ENCODE results near the gene NKX6-2. TPM values are rescaled to one million over a fixed set of nuclear protein-coding genes. Genes with fewer than 3 reads are reported as not detected.
A peak's percentile ranks its signal among the peaks of the same experiment; 100 is the strongest.
"Not testable (repeated sequence)": the region's sequence is repeated elsewhere in the genome, so short reads cannot be mapped to it uniquely, and the experiment has no call there.

Gene NKX6-2
- not detected for polyA plus RNA-seq

DNA sequence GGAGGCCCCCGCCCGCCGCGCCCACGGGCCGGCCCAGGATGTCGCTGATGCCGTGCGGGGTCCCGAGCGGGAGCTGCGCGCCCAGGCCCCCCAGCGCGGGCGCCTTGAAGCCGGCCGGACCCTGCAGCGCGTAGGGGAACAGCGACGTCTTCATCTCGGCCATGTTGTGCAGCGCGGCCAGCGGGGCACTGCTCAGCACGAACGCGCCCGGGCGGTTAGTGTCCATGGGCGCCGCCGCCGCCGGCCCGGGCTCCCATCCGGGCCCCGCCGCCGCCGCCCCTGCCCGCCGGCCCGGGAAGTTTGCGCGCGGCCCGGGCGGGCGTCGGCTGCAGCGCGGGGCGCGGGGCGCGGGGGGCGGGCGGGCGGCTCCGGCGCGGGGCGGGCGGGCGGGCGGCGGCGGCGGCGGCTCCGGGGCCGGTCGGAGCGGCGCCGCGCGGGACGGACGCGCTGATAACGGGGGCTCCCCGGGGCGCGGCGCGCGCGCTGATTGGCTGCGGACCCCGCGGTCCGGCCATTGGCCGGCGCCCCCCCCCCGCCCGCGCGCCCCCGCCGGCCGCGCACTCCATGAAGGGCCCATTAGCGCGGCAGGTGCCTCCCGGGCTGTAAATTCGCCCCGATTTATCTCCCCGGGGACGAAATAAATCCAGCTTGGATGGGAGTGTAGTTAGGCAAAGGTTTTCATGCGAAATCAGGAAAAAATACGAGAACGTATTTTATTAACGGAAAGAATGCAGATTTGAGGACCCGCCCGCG is at the start of gene NKX6-2:
Gene NKX6-2 (minus strand): TSS at position 425 of the 753 bp plus-strand sequence. CDS start 199 bp downstream, at position 226.
- Mint-ChIP-seq H3K36me3 (peaks cover 10 to 20% (median 17%) of the 10 kb centered on the region in 3 donors), H3K27ac (no peak within 1 kb of the TSS), H3K4me1 (peaks cover 0 to 2% of the 10 kb centered on the region in 2 donors), H3K4me3 (no peak within 1 kb of the TSS), H3K9me3 (no peaks in the 10 kb centered on the region), H3K27me3 (ENCODE audit: low read depth in 3 of 3) (peaks cover 5 to 13% (median 8%) of the 10 kb centered on the region in 3 donors)
- DNase-seq, result no peak

DNA sequence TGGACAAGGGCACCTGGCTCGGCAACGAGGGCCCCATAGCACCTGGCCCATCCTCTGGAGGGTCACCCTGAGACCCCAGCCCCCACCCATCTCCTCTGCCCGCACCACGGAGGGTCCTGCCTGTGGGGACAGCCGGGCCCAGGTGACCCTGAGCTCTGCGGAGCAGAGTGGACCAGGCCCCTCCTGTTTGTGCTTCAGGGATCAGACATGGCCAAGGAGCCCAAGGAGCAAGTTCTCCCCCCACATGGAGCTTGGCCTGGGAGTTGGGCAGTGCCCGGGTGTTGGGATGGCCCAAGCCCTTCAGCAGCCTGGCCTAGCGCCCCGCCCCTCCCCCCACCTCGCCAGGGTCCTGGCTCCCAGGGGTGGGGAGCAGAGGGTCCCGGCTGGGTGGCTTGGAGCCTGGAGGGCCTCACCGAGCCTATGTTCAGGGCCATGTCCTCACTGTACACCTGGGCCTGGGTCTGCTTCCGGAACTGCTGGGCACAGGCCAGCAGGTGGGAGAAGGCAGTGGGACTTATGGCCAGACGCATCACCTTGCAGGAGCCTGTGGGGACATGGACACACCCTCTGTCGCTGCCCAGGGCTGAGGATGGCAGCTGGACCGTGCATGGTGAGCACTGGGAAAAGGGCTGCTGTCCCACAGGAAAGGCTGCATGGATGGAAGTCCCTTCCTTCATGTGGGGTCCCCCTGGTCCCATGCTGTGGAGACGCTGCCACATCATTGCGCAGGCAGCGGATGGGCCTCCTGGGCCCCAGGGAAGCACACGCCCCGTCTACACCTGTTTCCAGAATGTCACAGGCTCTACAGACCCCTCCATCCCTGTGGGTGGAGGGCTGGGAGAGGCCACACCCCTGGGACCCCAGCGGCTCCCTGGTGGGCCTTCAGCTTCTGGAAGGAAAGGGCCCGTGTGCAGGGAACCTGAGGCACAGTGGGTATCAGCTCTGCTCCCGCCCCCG is 49.2 kb upstream of the NKX6-2 start:
- no peak for DNase-seq
- H3K9me3 Mint-ChIP-seq, result no peaks in the 10 kb centered on the region

DNA sequence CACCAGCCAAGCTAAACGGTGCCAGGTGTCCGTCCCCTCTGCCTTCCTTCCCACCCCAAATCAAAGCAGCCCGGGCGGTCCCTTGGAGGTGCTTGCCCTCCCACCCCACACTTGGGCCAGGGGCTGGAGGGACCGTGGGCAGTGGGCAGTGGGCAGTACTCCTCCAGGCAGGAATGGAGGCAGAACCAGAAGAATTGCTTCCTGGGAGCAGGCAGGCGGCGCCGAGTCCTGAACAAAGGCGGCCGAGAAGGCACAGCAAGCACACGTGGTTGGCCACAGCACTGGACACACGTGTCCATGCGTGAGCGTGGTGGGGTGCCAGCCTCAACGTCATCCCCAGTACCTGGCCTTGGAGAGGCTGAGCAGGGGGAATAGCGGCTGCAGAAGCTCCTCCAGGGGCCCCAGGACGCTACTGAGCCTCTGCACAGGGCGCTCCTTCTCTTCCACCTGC is 48.4 kb upstream of the NKX6-2 start:
- Mint-ChIP-seq H3K9me3 (no peaks in the 10 kb centered on the region), H3K4me1 (peaks cover 0 to 1% of the 10 kb centered on the region in 2 donors), H3K27me3 (ENCODE audit: low read depth in 3 of 3) (peaks cover 0 to 2% (median 0%) of the 10 kb centered on the region in 3 donors), H3K27ac (no peak overlapping the region), H3K4me3 (no peak overlapping the region), H3K36me3 (no peaks in the 10 kb centered on the region)
- no peak for DNase-seq

More for the DNA sequence above, 49.2 kb upstream of the NKX6-2 start:
- Mint-ChIP-seq H3K4me1 (peaks cover 0 to 1% of the 10 kb centered on the region in 2 donors), H3K36me3 (no peaks in the 10 kb centered on the region), H3K27ac (no peak overlapping the region), H3K4me3 (no peak overlapping the region), H3K27me3 (ENCODE audit: low read depth in 3 of 3) (peaks cover 0 to 2% (median 0%) of the 10 kb centered on the region in 3 donors)

DNA sequence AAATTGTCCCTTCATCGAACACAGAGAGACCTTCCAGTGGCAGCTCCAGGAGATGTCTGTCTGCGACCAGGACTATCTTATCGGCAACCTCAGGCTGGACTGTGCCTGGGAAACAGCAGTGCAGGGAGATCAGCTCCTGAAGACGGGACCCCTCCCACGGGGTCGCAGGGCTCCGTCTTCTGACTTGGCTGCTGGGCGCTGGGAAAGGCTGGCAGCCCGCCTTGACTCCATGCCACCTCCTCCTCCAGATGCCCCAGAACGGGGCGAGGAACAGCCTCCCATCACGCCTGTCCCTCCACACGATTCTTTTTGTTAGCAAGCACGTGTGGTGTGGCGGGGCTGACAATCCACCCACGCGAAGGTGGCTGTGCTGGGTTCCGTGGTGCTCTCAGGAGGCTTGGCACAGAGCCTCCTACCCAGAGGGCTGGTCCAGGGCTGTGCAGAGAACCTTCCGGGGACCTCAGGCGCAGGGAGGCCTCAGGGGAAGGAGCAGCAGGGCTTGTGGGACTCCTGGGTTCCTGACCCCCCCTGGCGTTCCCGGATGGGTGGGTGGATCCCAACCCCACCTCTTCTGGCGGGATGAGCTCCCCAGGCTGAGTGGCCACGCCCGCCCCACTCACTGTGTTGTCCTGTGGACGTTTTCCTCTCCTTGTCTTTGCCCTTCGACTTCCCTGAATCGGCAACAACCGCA is 47.6 kb upstream of the NKX6-2 start:
- no peak for DNase-seq
- no peaks in the 10 kb centered on the region for H3K36me3 Mint-ChIP-seq
- no peaks in the 10 kb centered on the region for H3K9me3 Mint-ChIP-seq
- no peak overlapping the region for H3K4me3 Mint-ChIP-seq
- H3K27me3 Mint-ChIP-seq (ENCODE audit: low read depth in 3 of 3), result peaks cover 0 to 2% (median 0%) of the 10 kb centered on the region in 3 donors
- H3K4me1 Mint-ChIP-seq, result peaks cover 0 to 1% of the 10 kb centered on the region in 2 donors
- no peak overlapping the region for H3K27ac Mint-ChIP-seq

DNA sequence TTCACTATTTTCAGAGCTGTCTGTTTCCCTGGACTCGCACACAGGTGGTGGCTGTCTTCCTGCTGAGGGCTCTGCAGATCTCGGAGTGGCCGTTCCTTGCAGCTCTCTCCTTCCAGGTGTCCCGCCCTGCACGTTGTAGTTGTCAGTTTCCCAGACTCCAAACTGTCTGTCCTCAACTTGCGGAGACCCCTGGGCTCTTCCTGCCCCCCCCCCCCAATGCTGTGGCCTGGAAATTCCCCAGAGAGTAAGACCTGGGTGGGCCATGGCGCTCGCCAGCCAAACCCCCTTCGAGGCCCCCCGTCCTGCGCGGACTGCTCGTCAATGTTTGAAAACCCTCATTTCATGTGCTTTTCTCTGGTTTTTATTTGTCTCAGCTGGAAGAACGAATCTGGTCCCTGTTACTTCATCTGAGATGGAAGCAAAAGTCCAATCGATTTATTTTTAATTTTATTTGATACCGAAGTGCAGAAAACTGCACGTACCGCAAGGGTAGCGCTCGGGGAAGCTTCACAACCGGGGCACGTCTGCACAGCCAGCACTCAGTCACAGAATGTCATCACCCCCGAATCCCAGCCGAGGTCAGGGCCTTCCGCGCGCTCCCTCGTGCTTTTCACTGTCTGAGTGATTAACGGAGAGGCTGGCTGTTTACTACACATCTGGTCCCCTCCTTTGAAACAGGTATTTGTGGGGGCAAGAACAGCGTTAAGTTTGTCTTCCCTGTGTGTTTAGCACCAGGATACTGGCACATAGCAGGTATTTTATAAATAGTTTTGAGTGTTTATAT is 46.4 kb upstream of the NKX6-2 start:
- H3K9me3 Mint-ChIP-seq, result no peaks in the 10 kb centered on the region
- H3K27me3 Mint-ChIP-seq (ENCODE audit: low read depth in 3 of 3), result peaks cover 0 to 2% (median 1%) of the 10 kb centered on the region in 3 donors
- no peak for DNase-seq
- H3K4me1 Mint-ChIP-seq, result peaks cover 0 to 1% of the 10 kb centered on the region in 2 donors
- no peaks in the 10 kb centered on the region for H3K36me3 Mint-ChIP-seq
- no peak overlapping the region for H3K4me3 Mint-ChIP-seq
- no peak overlapping the region for H3K27ac Mint-ChIP-seq

DNA sequence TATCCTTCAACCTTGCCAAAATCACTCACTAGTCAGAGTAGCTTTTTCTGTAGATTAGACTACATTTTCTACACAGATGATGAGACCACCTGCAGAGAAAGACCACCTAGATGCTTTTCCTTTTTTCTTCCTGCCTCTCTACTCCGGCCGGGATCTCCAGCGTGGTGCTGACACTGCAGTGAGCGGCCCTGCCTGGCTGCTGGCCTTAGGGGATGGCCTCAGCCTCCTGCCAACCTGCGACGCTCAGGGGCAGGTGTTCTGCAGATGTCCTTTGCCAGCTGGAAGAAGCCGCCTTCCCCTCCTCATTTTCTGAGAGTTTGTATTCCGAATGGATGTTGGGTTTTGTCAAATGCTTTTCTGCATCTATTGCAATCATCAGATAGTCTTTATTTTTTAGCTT is 43.5 kb upstream of the NKX6-2 start:
- H3K4me3 Mint-ChIP-seq, result no peak overlapping the region
- H3K36me3 Mint-ChIP-seq, result no peaks in the 10 kb centered on the region
- no peak overlapping the region for H3K27ac Mint-ChIP-seq
- H3K4me1 Mint-ChIP-seq, result no peaks in the 10 kb centered on the region
- no peak for DNase-seq
- H3K9me3 Mint-ChIP-seq, result no peaks in the 10 kb centered on the region
- peaks cover 0 to 4% (median 2%) of the 10 kb centered on the region in 3 donors for H3K27me3 Mint-ChIP-seq (ENCODE audit: low read depth in 3 of 3)

DNA sequence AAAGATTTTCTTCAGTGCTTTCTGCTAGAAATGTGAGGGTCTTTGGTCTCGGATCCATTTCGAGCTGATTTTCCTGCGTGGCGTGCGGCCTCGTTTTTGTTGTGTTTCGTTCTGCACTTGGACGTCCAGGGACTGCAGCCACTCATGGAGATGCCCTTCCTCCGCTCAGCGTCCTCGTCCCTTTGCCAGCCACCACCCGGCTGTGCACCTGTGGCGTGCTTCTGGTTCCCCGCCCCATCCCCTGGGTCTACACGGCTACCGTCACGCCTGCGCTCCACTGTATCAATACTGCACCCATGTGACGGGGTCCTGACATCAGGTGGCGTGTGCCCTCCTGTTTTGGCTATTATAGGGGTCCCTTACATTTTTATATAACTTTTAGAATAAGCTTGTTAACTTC is 42.7 kb upstream of the NKX6-2 start:
- Mint-ChIP-seq H3K36me3 (no peaks in the 10 kb centered on the region), H3K27me3 (ENCODE audit: low read depth in 3 of 3) (peaks cover 0 to 4% (median 2%) of the 10 kb centered on the region in 3 donors), H3K4me3 (no peak overlapping the region), H3K27ac (no peak overlapping the region), H3K4me1 (no peaks in the 10 kb centered on the region), H3K9me3 (no peaks in the 10 kb centered on the region)
- DNase-seq, result no peak

DNA sequence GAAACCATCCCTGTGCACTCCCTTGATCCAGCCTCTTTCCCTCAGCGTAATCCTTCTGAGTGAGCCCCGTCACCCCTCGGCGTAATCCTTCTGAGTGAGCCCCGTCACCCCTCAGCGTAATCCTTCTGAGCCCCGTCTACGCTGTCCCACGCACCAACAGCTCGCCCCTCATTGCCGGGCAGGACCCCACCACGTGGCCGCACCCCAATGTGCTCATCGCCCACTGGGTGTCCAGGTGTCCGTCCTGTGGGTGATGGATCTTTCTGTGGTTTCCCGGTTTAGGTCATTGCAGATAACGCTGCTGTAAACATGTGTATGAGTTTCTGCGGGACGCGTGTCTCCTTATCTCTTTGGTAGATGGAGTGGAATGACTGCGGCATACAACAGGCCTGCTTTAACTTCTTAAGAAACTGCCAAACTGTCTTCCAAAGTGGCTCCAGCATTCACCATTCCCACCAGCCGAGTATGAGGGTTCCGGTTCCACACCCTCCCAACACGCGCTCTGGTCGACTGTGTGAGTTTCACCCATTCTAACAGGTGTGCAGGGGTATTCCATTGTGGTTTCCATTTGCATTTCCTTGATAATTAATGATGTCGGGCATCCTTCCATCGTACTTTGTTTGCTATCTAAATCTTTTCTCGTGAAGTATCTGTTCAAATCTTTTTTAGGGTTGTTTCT is 42.1 kb upstream of the NKX6-2 start:
- Mint-ChIP-seq H3K9me3 (no peaks in the 10 kb centered on the region), H3K4me1 (no peaks in the 10 kb centered on the region), H3K4me3 (no peak overlapping the region), H3K27ac (no peak overlapping the region), H3K36me3 (no peaks in the 10 kb centered on the region), H3K27me3 (ENCODE audit: low read depth in 3 of 3) (peaks cover 0 to 4% (median 2%) of the 10 kb centered on the region in 3 donors)
- no peak for DNase-seq

DNA sequence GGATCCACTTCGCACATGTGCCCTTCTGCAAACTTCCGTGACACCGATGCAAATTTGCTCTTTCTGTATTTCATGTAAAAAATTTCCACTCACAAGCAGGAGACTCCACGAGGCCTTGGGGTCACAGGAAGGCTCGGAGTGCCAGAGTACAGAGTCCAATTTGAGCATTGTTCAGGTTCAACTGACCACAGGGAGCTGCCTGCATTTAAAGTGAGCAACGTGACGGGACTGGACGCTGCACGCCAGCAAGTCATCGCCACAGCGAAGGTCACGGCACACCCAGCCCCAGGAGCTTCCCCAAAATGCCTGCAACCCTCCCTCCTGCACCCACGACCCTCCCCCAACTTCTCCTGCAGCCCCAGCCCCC is 41.5 kb upstream of the NKX6-2 start:
- H3K27me3 Mint-ChIP-seq (ENCODE audit: low read depth in 3 of 3), result peaks cover 0 to 4% (median 0%) of the 10 kb centered on the region in 3 donors
- no peak overlapping the region for H3K4me3 Mint-ChIP-seq
- no peak overlapping the region for H3K27ac Mint-ChIP-seq
- no peak for DNase-seq
- H3K36me3 Mint-ChIP-seq, result no peaks in the 10 kb centered on the region
- H3K9me3 Mint-ChIP-seq, result no peaks in the 10 kb centered on the region
- no peaks in the 10 kb centered on the region for H3K4me1 Mint-ChIP-seq

DNA sequence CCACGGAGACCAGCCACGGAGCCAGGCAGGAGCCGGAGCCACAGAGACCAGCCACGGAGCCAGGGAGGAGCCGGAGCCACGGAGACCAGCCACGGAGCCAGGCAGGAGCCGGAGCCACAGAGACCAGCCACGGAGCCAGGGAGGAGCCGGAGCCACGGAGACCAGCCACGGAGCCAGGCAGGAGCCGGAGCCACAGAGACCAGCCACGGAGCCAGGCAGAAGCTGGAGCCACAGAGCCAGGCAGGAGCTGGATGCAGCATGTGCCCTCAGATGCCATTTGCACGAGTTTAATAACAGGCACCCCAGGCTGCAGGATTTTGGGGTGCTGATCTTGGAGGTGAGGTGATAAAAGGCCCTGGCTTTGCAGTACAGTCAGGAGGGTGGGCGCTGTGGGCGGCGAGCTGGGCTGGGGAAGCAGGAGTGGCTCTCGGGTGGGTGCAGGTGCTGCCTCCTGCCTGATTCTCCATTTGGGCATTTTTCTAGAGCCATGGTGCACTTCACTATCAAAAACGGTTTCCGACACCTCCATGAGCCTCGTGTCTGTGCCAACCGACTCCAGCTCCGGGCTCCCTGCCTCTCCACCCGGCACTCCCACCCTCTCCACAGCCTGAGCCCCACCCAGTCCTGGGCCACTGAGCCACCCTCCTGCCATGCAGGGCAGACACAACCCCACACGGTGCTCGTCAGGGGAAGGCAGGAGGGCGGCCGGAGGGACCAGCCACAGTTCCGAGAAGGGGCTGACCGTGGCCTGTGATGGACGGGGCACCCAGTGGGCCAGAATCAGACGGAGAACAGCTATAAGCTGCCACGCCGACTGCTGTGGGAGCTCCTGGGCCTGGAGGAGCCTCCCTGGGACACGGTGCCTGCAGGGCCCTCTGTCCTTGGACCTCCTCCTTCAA is 40.8 kb upstream of the NKX6-2 start:
- DNase-seq, result no peak
- Mint-ChIP-seq H3K27ac (no peak overlapping the region), H3K27me3 (ENCODE audit: low read depth in 3 of 3) (peaks cover 0 to 4% (median 0%) of the 10 kb centered on the region in 3 donors), H3K4me3 (no peak overlapping the region), H3K4me1 (no peaks in the 10 kb centered on the region), H3K9me3 (no peaks in the 10 kb centered on the region), H3K36me3 (no peaks in the 10 kb centered on the region)

DNA sequence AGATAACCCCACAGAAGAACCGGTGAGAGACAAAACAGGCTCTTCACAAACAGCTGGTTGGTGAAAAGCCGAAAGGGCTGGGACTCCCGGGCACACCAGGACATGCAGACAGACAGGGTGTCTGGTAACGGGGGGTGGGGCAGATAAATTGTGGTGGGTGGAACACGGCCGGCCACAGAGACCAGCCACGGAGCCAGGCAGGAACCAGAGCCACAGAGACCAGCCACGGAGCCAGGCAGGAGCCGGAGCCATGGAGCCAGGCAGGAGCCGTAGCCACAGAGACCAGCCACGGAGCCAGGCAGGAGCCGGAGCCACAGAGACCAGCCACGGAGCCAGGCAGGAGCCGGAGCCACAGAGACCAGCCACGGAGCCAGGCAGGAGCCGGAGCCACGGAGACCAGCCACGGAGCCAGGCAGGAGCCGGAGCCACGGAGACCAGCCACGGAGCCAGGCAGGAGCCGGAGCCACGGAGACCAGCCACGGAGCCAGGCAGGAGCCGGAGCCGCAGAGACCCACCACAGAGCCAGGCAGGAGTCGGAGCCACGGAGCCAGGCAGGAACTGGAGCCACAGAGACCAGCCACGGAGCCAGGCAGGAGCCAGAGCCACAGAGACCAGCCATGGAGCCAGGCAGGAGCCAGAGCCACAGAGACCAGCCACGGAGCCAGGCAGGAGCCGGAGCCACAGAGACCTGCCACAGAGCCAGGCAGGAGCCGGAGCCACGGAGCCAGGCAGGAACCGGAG is 40.0 kb upstream of the NKX6-2 start:
- H3K9me3 Mint-ChIP-seq; H3K27me3 Mint-ChIP-seq (ENCODE audit: low read depth in 3 of 3); H3K4me1 Mint-ChIP-seq; H3K36me3 Mint-ChIP-seq; DNase-seq; H3K4me3 Mint-ChIP-seq: not testable (repeated sequence)
- peak overlapping the region in 1 of 6 donors; percentile 68 for H3K27ac Mint-ChIP-seq
